GM21390 (cell line): ENCODE results near the gene MSANTD1.

Experiments used
- ATAC-seq: cut with Tn5 transposase; IDR thresholded peaks from one replicate; pipeline ENCODE4 v1.9.1; 2021; ENCODE audit not compliant: unreplicated experiment

Gene MSANTD1

GRCh38 chr4:3215733-3216132 lies 33.2 kb upstream of the MSANTD1 start:
- ATAC-seq: no peak

DNA sequence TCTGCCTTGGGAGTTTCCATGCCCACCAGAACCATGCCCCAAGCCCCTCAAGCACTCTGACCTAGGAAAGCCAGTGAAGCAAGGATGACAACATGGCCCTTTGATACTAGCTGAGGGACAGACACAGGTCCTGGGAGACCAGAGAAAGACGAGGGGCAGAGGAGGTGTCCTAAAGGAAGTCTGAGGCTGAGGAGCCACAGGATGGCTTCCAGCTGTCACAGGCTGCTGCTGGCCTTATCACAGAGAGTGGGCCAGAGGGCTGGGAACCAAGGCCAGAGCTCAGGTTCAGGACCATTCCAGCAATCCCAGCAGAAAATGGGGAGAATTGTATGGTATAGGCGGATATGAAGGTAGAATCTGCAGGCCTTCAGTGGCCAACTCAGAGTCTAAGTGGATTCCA lies 31.7 kb upstream of the MSANTD1 start:
- ATAC-seq: no peak

DNA sequence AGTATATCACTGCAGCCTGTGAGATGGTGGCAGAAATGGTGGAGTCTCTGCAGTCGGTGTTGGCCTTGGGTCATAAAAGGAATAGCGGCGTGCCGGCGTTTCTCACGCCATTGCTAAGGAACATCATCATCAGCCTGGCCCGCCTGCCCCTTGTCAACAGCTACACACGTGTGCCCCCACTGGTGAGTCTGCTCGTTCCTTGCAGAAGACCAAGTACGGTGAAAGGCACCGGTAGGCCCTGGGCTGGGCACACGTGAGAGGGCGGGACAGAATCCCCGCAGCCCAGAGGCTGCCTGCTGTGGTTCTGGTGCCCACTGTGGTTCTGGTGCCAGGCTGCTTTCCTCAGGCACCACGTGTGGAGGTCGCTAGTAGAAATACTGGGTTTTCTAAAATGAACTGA lies 31.2 kb upstream of the MSANTD1 start:
- no peak for ATAC-seq

GRCh38 chr4:3218824-3219760 lies 29.9 kb upstream of the MSANTD1 start:
- ATAC-seq: no peak

- ATAC-seq: no peak
Observed at GRCh38 chr4:3219761-3220475, 29.0 kb upstream of the MSANTD1 start.

GRCh38 chr4:3220476-3221183 lies 28.3 kb upstream of the MSANTD1 start:
- no peak for ATAC-seq

DNA sequence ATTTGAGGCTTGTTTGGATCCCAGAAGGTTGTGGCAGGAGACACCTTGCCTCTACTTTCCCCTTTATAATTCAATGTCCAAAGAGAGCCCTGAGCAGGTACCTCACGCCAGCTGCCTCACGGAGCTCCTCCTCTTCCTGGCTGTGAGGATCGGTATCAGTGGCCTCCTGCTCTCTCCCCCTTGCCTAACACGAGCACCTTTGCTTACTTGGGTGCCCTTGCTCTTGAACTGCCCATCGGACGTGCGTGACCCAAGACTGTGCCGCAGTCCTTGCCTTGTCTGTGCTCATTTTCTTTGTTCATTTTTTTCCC lies 27.8 kb upstream of the MSANTD1 start:
- ATAC-seq: no peak

DNA sequence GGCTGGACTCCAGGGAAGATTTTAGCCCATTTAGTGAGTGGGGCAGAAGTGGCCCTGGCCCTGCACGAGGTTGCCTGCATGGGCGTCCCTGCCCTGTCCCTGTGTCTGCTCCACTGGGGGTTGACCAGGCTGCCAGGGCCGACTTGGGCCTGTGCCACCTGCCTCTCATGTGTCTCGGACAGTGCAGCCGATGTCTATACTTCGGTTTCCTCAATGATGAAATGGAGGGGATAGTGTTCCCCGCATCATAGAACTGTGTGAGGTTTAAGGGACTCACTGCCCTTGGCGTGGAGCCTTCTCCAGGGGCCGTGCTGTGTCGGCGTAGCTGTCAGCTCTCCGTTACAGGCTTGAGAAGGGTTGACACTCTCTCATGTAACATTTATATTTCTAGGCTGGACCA lies 27.0 kb upstream of the MSANTD1 start:
- ATAC-seq: no peak

DNA sequence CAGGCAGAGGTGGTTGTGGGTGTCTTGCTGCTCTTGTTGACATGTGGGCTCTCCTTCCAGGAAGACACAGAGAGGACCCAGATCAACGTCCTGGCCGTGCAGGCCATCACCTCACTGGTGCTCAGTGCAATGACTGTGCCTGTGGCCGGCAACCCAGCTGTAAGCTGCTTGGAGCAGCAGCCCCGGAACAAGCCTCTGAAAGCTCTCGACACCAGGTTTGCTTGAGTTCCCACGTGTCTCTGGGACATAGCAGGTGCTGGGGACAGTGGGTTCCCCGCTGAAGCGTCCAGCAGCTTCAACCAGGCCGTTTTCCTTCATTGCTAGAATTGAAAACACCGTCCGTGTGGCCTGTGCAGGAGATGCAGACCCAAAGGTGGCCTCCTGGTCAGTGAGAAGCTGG lies 25.6 kb upstream of the MSANTD1 start:
- ATAC-seq: no peak

DNA sequence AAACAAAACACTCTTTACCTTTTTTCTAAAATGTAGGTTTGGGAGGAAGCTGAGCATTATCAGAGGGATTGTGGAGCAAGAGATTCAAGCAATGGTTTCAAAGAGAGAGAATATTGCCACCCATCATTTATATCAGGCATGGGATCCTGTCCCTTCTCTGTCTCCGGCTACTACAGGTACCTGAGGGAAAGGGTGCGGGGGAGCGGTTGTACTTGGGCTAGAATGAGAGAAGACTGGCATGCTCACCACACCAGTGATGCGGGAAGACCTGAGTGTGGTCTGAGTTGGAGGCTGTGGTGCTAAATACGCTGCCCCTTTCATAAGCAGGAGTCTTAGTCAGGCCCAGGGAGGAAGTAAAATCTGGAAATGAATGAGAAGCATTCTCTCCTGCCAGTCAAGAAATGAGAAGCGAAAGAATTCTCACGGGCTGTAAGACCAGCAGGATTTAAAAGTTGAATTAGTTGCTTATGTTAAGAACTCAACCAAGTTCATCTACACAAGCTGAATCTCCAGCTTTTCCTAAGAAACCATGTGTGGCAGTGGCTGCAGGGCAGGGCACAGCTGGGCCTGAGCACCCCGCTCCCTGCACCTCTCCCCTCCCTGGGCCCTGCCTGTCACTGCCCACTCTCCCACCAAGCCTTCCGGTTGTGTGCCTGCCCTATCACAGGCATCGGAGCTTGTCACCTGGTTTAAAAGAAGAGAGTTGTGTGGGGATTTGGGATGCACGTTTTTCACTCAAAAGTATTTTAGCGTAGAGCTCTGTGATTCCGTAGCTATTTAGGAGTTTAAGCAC lies 24.8 kb upstream of the MSANTD1 start:
- ATAC-seq: no peak

GRCh38 chr4:3225071-3225850 lies 23.7 kb upstream of the MSANTD1 start:
- no peak for ATAC-seq

- ATAC-seq: no peak
Observed at GRCh38 chr4:3225936-3226335, 23.0 kb upstream of the MSANTD1 start.

- ATAC-seq: no peak
Observed at GRCh38 chr4:3226467-3226866, 22.5 kb upstream of the MSANTD1 start.

GRCh38 chr4:3226944-3227343 lies 22.0 kb upstream of the MSANTD1 start:
- no peak for ATAC-seq

- ATAC-seq: no peak
Observed at GRCh38 chr4:3227878-3228675, 20.9 kb upstream of the MSANTD1 start.

GRCh38 chr4:3228881-3229280 lies 20.1 kb upstream of the MSANTD1 start:
- ATAC-seq: no peak

DNA sequence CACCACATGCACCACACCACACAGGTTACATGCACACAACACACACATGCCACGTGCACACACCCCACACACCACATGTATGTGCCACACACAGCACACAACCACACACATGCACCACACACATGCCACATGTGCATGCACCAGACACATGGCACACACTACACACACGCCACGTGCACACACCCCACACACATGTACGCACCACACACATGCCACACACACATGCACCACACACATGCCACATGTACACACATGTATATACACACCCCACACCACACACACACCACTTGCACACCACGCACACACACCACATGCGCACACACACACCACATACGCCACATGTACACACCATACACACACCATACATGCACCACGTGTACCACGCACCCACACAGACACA lies 19.6 kb upstream of the MSANTD1 start:
- no peak for ATAC-seq

DNA sequence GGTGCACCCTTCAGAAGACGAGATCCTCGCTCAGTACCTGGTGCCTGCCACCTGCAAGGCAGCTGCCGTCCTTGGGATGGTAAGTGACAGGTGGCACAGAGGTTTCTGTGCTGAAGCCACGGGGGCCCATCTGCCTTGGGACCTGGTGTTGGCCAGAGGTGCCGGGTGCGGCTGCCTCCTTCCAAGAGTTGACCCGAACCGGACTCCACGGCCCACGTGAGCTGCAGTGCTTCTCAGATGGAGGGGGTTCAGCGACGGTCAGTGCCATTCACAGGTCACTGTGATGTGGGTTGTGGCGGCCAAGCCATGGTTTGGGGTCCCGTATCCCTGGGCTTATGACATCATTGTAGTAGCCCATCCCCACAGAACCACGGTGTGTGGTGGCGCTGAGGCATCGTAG lies 19.0 kb upstream of the MSANTD1 start:
- no peak for ATAC-seq

DNA sequence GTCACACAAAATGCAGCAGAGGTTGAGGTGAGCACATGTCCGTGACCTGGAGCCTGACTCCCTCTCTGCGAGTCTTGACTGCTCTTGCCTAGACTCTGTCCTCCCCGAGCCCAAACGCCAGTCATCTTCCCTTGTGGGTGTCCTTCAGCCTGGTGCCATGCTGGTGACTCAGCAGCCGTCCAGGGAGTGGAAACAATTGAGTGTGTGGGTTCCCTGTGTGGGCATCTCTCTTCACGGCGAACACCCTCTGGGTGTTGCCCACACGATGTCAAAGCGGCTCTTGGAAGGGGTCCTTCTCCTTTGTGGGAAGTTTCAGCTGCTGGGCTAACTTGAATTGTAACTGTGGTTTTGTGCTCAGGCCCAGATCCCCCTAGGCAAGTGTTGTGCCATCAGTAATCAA lies 17.5 kb upstream of the MSANTD1 start:
- no peak for ATAC-seq
